IMR-90 (cell line): ENCODE results near the gene EHF. TPM values are rescaled to one million over a fixed set of nuclear protein-coding genes. Genes with fewer than 3 reads are reported as not detected.

ENCODE experiments used
- ATAC-seq: fragments of 200-7000 bp; cut with Tn5 transposase; 2 replicates; pipeline ENCODE4 v1.9.1; 2020; ENCODE audit warnings: low read depth, mild to moderate bottlenecking, moderate library complexity
- BruUV-seq: library from RNA; stranded (reverse); fragments of 400-500 nt; replicated peaks from 2 replicates; lab custom pipeline; 2021; lab: Mats Ljungman, UMichigan
- CTCF ChIA-PET: fragments of 300-600 bp; formaldehyde crosslinking; extraction: SDS; loops from one replicate; lab custom pipeline; 2021; ENCODE audit warnings: antibody characterized with exemption; lab: Yijun Ruan, JAX
- POLR2A ChIA-PET: fragments of 300-600 bp; sonication (Branson Sonifier 250); formaldehyde crosslinking; loops from one replicate; lab custom pipeline; 2022; ENCODE audit warnings: antibody characterized with exemption; ENCODE audit not compliant: unreplicated experiment; lab: Charles Lee
- DNase-seq: peaks from one replicate; pipeline ENCODE4 v3.0.0; 2013
- H2AFZ ChIP-seq: replicated peaks from 2 replicates; pipeline ENCODE3; 2013; ENCODE audit warnings: low read length, mild to moderate bottlenecking; ENCODE audit not compliant: poor library complexity
- H2AK5ac ChIP-seq: 2 replicates; pipeline ENCODE4 v1.6.1; 2013; ENCODE audit warnings: low read depth, low read length, inconsistent platforms
- H2AK9ac ChIP-seq: replicated peaks from 2 replicates; pipeline ENCODE3; 2013; ENCODE audit warnings: mild to moderate bottlenecking, low read depth, low read length, moderate library complexity; ENCODE audit not compliant: poor library complexity
- H2BK120ac ChIP-seq: 2 replicates; pipeline ENCODE4 v1.6.1; 2013; ENCODE audit warnings: low read depth, low read length, inconsistent platforms
- H2BK15ac ChIP-seq: 3 replicates; pipeline ENCODE4 v1.6.1; 2013; ENCODE audit warnings: low read depth, low read length, inconsistent platforms
- H2BK20ac ChIP-seq: 2 replicates; pipeline ENCODE4 v1.6.1; 2013; ENCODE audit warnings: low read depth, mild to moderate bottlenecking, inconsistent platforms, low read length, moderate library complexity
- H2BK5ac ChIP-seq: 2 replicates; pipeline ENCODE4 v1.6.1; 2013; ENCODE audit warnings: mild to moderate bottlenecking, low read depth, low read length, inconsistent platforms; ENCODE audit not compliant: poor library complexity, severe bottlenecking
- H3K14ac ChIP-seq: replicated peaks from 2 replicates; pipeline ENCODE4 v1.6.1; 2013; ENCODE audit warnings: low read depth, low read length, inconsistent platforms
- H3K18ac ChIP-seq: 2 replicates; pipeline ENCODE4 v1.6.1; 2013; ENCODE audit warnings: low read depth, low read length, control low read depth
- H3K23ac ChIP-seq: 2 replicates; pipeline ENCODE4 v1.6.1; 2013; ENCODE audit warnings: low read depth, low read length, inconsistent platforms
- H3K27ac ChIP-seq: 2 replicates; pipeline ENCODE4 v1.5.1; 2013; ENCODE audit warnings: mild to moderate bottlenecking, control low read depth, low read length; ENCODE audit not compliant: insufficient read depth
- H3K27me3 ChIP-seq: 2 replicates; pipeline ENCODE4 v1.6.1; 2013; ENCODE audit warnings: low read length; ENCODE audit not compliant: control insufficient read depth, insufficient read depth
- H3K36me3 ChIP-seq: 2 replicates; pipeline ENCODE4 v1.6.1; 2013; ENCODE audit warnings: low read length, mixed read lengths; ENCODE audit not compliant: control insufficient read depth, insufficient read depth
- H3K4ac ChIP-seq: 2 replicates; pipeline ENCODE4 v1.6.1; 2013; ENCODE audit warnings: low read depth, low read length, inconsistent platforms
- H3K4me1 ChIP-seq: 2 replicates; pipeline ENCODE4 v1.6.1; 2013; ENCODE audit warnings: low read length, mixed read lengths; ENCODE audit not compliant: control insufficient read depth, insufficient read depth
- H3K4me2 ChIP-seq: 2 replicates; pipeline ENCODE4 v1.6.1; 2013; ENCODE audit warnings: low read depth, mild to moderate bottlenecking, control low read depth, low read length, moderate library complexity
- H3K4me3 ChIP-seq: 2 replicates; pipeline ENCODE4 v1.5.1; 2013; ENCODE audit warnings: low read depth, mild to moderate bottlenecking, control low read depth, low read length, moderate library complexity; ENCODE audit not compliant: insufficient read depth
- H3K56ac ChIP-seq: 2 replicates; pipeline ENCODE4 v1.6.1; 2013; ENCODE audit warnings: low read length, inconsistent platforms; ENCODE audit not compliant: insufficient read depth; ENCODE audit errors: extremely low read depth
- H3K79me1 ChIP-seq, 2 experiments: 2 replicates each; pipeline ENCODE4 v1.6.1; 2013; ENCODE audit warnings: low read length in 2 of 2, inconsistent platforms in 1 of 2, low read depth in 1 of 2
- H3K9ac ChIP-seq: 2 replicates; pipeline ENCODE4 v1.6.1; 2013; ENCODE audit warnings: low read depth, low read length, control low read depth
- H3K9me1 ChIP-seq: 2 replicates; pipeline ENCODE4 v1.6.1; 2013; ENCODE audit warnings: low read length, inconsistent platforms; ENCODE audit not compliant: insufficient read depth
- H3K9me3 ChIP-seq: 2 replicates; pipeline ENCODE4 v1.6.1; 2013; ENCODE audit warnings: low read length; ENCODE audit not compliant: control insufficient read depth, insufficient read depth
- H4K20me1 ChIP-seq: 2 replicates; pipeline ENCODE4 v1.6.1; 2013; ENCODE audit warnings: low read length, inconsistent platforms; ENCODE audit not compliant: insufficient read depth
- H4K5ac ChIP-seq: 2 replicates; pipeline ENCODE4 v1.6.1; 2013; ENCODE audit warnings: mild to moderate bottlenecking, low read depth, low read length, control low read depth
- H4K8ac ChIP-seq, 2 experiments: 2 replicates each; pipeline ENCODE4 v1.6.1; 2013; ENCODE audit warnings: low read depth in 2 of 2, low read length in 2 of 2, control low read depth in 1 of 2, inconsistent platforms in 1 of 2
- H4K91ac ChIP-seq: 2 replicates; pipeline ENCODE4 v1.6.1; 2013; ENCODE audit warnings: low read depth, low read length, inconsistent platforms; ENCODE audit not compliant: insufficient read depth
- BHLHE40 ChIP-seq: fragments of 150-350 bp; IDR thresholded peaks from 2 replicates; pipeline ENCODE4 v1.6.1; 2016; ENCODE audit warnings: mild to moderate bottlenecking, low read depth, low read length
- CHD1 ChIP-seq: IDR thresholded peaks from 2 replicates; pipeline ENCODE4 v1.6.1; 2012; ENCODE audit warnings: low read depth, low read length, improper control_type of control experiment
- NFE2L2 ChIP-seq: fragments of 150-350 bp; IDR thresholded peaks from 2 replicates; pipeline ENCODE4 v1.6.1; 2016; ENCODE audit warnings: low read depth, mild to moderate bottlenecking, low read length
- RFX5 ChIP-seq: IDR thresholded peaks from 2 replicates; pipeline ENCODE4 v1.8.0; 2012; ENCODE audit warnings: low read depth, mild to moderate bottlenecking, low read length, moderate library complexity
- SMC3 ChIP-seq: fragments of 150-350 bp; IDR thresholded peaks from 2 replicates; pipeline ENCODE4 v1.6.1; 2016; ENCODE audit warnings: low read depth, mild to moderate bottlenecking, antibody characterized with exemption, low read length, moderate library complexity
- WGBS, 2 experiments: methylation state at CpG; one replicate each; pipeline versions ENCODE4 v1.1.5 to v1.1.7; 2013; ENCODE audit warnings: missing lambda C conversion rate in 2 of 2; ENCODE audit not compliant: insufficient read length in 1 of 2; ENCODE audit errors: extremely low coverage in 2 of 2; 5-methylcytosine and 5-hydroxymethylcytosine counted together
- dilution Hi-C: fragments of 300-500 bp; cut with HindIII; formaldehyde crosslinking; loops from one replicate; pipeline ENCODE4 v1.14.3; 2018; ENCODE audit warnings: low sequenced_read_pairs; ENCODE audit not compliant: unreplicated experiment
- in situ Hi-C: fragments of 300-500 bp; cut with MboI; formaldehyde crosslinking; loops from 3 replicates; pipeline ENCODE4 v1.14.3; 2019; ENCODE audit warnings: low sequenced_read_pairs, inconsistent platforms, mixed read lengths
- intact Hi-C: fragments of 100-400 bp; cut with micrococcal nuclease; formaldehyde crosslinking; loops from 2 replicates; pipeline ENCODE4 v1.10.0; 2022
- polyA plus RNA-seq, 3 experiments: library from polyadenylated mRNA; depleted of rRNA; stranded (reverse); fragments of >200 nt; gene quantifications; 2 replicates each; pipeline ENCODE4 v1.2.3, GENCODE V29; 2012; ENCODE audit warnings: low replicate concordance in 1 of 3
- total RNA-seq: library from RNA; depleted of rRNA; stranded (reverse); fragments of >200 nt; gene quantifications from 2 replicates; pipeline ENCODE4 v1.2.3, GENCODE V29; 2012
- TF ChIP-seq, protein P1 (sequence below): conservative IDR thresholded peaks from 2 replicates; pipeline ENCODE4 v1.5.1; 2012; ENCODE audit warnings: mild to moderate bottlenecking, low read depth, low read length, improper control_type of control experiment

The EHF gene
- total and polyA plus RNA-seq, 2 of the 4 experiments (the other 2 are of a cell fraction), result under 0.01 TPM; not detected in 1

DNA sequence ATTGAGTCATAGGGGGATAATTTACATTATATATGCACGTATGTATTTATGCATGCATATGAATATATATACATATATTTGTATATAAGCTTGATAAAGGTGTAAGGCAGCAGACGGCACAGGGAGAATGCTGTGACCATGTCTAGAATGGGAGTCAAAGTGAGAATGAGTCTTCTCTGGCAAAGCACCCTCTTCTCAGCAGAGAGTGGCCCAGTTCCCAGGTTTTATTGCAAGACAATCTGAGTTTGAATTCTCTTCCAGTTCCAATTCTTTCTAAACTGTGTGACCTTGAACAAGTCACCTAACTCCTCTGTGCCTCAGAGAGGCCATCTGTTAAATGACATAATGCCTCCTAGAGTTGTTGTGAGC is 13.8 kb downstream of the EHF start:
- ChIA-PET CTCF (no interaction called here), POLR2A (no interaction called here)
- H4K8ac ChIP-seq, result no peak overlapping the region
- no peak overlapping the region for H3K23ac ChIP-seq
- no peak overlapping the region for H2BK5ac ChIP-seq
- H3K9me3 ChIP-seq, result no peaks in the 10 kb centered on the region
- no peak overlapping the region for H3K4ac ChIP-seq
- H3K36me3 ChIP-seq, result no peaks in the 10 kb centered on the region
- H3K18ac ChIP-seq, result no peak overlapping the region
- no peak overlapping the region for H3K56ac ChIP-seq
- intact Hi-C loops, result no loop called here
- no peak overlapping the region for H2BK15ac ChIP-seq
- no peak for ATAC-seq
- no peak overlapping the region for H3K4me2 ChIP-seq
- WGBS, 2 experiments, result no CpG with 5 or more reads among the region's 2 CpGs
- no peak for DNase-seq
- dilution Hi-C loops, result no loop called here
- in situ Hi-C loops, result no loop called here
- BruUV-seq, result no TSS peak
- H3K9ac ChIP-seq, result no peak overlapping the region
- no peak overlapping the region for H2BK120ac ChIP-seq
- no peak overlapping the region for H3K27ac ChIP-seq
- H4K5ac ChIP-seq, result no peak overlapping the region
- H3K14ac ChIP-seq, result no peak overlapping the region
- H2AFZ ChIP-seq, result no peak overlapping the region
- TF ChIP-seq RFX5 (no peak), CHD1 (no peak), SMC3 (no peak), NFE2L2 (no peak), BHLHE40 (no peak)
- TF ChIP-seq, protein P1, sequence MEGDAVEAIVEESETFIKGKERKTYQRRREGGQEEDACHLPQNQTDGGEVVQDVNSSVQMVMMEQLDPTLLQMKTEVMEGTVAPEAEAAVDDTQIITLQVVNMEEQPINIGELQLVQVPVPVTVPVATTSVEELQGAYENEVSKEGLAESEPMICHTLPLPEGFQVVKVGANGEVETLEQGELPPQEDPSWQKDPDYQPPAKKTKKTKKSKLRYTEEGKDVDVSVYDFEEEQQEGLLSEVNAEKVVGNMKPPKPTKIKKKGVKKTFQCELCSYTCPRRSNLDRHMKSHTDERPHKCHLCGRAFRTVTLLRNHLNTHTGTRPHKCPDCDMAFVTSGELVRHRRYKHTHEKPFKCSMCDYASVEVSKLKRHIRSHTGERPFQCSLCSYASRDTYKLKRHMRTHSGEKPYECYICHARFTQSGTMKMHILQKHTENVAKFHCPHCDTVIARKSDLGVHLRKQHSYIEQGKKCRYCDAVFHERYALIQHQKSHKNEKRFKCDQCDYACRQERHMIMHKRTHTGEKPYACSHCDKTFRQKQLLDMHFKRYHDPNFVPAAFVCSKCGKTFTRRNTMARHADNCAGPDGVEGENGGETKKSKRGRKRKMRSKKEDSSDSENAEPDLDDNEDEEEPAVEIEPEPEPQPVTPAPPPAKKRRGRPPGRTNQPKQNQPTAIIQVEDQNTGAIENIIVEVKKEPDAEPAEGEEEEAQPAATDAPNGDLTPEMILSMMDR, result no peak
- H2AK5ac ChIP-seq, result no peak overlapping the region
- no peaks in the 10 kb centered on the region for H3K9me1 ChIP-seq
- no peak overlapping the region for H3K4me3 ChIP-seq
- H3K27me3 ChIP-seq, result no peaks in the 10 kb centered on the region
- no peaks in the 10 kb centered on the region for H3K79me1 ChIP-seq
- H2BK20ac ChIP-seq, result no peak overlapping the region; the same call in 1 of the 2 replicates
- H4K20me1 ChIP-seq, result no peaks in the 10 kb centered on the region
- H3K4me1 ChIP-seq, result no peaks in the 10 kb centered on the region; the same call in 1 of the 2 replicates
- H4K91ac ChIP-seq, result no peak overlapping the region
- H2AK9ac ChIP-seq, result no peak overlapping the region
